GM18867 (cell line): ENCODE results near the gene EPB42.
"Not testable (repeated sequence)": the region's sequence is repeated elsewhere in the genome, so short reads cannot be mapped to it uniquely, and the experiment has no call there.

Source experiments
- ATAC-seq: cut with Tn5 transposase; IDR thresholded peaks from one replicate; pipeline ENCODE4 v1.9.1; 2021; ENCODE audit warnings: mild to moderate bottlenecking, moderate library complexity; ENCODE audit not compliant: unreplicated experiment

Gene EPB42

DNA sequence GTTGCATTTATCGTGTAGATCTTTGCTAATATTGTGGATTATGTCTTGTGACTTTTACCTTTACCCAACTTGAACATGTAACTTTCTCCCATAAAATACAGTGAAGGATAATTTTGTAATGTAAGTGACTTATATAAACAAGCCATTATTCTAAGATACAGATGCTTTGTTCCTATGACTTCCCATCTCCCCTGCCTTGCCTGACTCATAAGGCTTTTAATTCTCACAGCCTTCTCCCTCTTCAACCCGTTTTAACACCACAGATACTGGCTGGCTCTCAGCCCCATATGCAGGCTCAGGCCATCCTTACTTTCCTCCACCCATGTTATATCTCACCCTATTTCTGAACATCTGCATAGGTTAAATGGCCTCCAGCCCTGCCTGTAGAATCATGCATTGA, 31.5 kb downstream of the EPB42 start:
- no peak for ATAC-seq

DNA sequence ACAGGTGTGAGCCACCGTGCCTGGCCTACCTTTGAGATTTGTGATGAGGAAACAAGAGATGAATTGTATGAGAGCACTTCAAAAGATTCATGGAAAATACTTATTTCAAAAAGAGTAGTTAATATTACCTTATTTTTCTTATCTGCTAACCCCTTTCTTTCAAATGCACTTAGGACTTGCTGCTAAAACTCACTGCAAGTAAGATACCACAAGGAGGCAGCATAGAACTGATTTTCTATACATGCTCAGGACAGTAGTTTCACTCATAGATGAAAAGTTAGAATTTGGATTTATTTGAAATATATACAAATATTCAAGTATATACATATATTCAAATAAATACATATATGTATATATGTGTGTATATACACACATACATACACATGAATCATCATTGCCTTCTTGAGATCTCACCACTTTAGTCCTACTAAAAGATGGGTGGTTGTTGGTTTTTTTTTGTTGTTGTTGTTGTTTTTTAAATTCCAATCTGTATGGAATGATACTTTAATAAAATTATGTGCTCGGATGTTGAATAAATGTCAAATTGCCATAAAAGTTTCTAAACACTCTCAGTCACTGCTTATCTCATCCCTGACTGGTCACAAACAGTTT, 33.2 kb downstream of the EPB42 start:
- ATAC-seq, result no peak

DNA sequence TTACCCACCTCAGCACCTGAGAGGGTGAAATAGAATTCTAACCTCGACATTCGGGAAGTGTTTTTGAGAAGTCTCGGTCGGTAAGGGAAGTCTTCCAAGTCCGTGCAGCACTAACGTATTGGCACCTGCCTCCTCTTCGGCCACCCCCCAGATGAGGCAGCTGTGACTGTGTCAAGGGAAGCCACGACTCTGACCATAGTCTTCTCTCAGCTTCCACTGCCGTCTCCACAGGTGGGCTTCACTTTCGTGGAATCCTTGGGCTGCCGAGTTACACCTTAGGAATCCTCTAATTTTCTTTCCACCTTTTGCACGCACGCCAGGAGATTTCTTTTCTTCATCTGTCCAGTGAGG, 34.8 kb downstream of the EPB42 start:
- peak; percentile 22 for ATAC-seq

DNA sequence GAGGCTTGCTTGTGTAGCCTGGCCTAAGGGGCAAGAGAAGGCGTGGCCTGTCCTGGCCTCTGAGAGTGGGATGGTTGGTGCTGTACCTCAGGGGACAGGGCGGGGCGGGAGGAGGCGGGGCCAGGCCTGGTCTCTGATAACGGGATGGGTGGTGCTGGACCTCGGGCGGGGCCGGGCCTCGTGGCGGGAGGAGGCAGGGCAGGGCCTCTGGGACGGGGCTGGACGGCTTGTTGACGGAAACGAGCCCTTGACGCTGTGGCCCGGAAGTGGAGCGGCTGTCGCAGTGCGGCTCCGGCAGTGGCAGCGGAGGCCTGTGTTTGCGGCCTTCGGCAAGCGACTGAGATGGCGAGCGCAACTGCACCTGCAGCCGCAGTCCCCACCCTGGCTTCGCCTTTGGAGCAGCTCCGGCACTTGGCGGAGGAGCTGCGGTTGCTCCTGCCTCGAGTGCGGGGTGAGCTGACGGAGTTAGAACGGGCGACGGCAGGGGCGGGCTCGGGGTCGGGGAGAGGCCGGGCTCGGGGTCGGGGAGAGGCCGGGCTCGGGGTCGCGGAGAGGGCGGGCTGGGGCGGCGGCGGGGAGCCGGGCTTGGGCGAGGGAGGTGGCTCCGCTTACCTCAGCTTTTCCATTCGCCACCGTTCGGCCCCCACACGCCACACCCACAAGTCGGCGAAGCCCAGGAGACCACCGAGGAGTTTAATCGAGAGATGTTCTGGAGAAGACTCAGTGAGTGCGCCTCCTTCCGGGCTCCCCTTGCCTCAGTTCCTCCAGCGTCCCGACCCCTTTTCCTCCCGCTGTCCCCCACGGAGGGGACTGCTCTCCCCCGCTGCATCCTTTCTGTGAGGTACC, 35.4 kb downstream of the EPB42 start, which contains the start of gene CCNDBP1:
Gene CCNDBP1 (plus strand): TSS at position 247 of the 846 bp plus-strand sequence. CDS start 96 bp downstream, at position 343.
- ATAC-seq, result peak; percentile 93

DNA sequence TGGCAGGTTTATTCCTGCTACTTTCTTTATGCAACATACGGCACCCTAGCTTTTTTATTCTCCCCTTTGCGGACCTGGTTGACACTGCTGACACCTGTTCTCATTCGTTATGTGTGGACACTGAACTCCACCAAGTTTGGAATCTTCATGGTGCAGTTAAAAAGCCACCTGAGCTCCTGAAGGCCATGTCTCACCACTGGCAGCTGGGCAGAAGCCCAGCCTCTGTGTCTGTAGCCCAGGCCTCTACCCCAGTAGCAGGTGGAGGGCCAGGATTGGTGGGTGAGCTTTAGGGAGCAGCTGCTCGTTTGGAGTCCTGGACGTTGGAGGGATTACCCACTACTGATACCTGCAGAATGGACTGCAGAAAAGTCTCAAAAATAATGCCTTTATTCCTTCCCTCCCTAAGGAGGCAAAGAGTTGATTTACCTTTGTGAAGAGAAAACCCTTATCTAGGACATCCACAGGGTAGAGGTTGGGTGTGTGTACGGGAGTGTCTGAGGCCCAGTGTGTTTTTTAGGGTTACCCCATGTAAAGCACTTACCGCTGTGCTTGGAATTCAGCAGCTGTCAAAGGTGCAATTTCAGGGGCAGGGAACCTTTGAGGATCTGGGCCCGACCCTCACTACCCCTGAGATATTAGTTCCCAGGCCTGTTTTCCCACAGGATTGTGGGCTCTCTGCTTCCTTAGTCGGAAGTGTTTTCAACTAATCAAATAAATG, 36.3 kb downstream of the EPB42 start:
- peak; percentile 2 for ATAC-seq

DNA sequence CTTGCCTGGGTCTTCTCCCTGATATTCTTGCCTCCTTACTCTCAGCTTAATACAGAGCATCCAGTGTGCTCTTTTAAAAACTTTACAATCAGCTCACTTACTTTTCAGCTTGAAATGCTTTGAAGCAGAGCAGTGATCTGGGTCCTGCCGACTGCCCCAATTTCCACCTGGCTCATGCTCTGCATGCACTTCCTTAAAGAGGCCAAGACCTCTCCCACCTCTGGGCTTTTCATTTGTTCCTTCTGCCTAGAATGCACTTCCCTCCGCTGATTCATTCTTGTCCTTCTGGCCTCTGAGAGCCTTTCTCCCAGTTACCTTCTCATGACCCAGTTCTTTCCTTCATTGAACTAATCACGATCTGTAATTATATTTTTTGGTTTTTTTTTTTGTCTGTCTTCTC, 37.5 kb downstream of the EPB42 start:
- ATAC-seq, result no peak

DNA sequence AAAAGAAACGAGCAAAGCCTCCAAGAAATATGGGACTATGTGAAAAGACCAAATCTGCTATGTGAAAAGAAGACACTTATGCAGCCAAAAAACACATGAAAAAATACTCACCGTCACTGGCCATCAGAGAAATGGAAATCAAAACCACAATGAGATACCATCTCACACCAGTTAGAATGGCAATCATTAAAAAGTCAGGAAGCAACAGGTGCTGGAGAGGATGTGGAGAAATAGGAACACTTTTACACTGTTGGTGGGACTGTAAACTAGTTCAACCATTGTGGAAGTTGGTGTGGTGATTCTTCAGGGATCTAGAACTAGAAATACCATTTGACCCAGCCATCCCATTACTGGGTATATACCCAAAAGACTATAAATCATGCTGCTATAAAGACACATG, 43.7 kb downstream of the EPB42 start:
- not testable (repeated sequence) for ATAC-seq

DNA sequence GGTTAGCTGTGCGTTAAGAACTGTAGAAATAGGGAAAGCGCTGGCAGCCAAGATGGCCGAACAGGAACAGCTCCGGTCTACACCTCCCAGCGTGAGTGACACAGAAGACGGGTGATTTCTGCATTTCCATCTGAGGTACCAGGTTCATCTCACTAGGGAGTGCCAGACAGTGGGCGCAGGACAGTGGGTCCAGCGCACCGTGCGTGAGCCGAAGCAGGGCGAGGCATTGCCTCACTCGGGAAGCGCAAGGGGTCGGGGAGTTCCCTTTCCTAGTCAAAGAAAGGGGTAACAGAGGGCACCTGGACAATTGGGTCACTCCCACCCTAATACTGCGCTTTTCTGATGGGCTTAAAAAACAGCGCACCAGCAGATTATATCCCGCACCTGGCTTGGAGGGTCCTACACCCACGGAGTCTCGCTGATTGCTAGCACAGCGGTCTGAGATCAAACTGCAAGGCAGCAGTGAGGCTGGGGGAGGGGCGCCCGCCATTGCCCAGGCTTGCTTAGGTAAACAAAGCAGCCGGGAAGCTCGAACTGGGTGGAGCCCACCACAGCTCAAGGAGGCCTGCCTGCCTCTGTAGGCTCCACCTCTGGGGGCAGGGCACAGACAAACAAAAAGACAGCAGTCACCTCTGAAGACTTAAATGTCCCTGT, 45.0 kb downstream of the EPB42 start:
- ATAC-seq, result not testable (repeated sequence)

DNA sequence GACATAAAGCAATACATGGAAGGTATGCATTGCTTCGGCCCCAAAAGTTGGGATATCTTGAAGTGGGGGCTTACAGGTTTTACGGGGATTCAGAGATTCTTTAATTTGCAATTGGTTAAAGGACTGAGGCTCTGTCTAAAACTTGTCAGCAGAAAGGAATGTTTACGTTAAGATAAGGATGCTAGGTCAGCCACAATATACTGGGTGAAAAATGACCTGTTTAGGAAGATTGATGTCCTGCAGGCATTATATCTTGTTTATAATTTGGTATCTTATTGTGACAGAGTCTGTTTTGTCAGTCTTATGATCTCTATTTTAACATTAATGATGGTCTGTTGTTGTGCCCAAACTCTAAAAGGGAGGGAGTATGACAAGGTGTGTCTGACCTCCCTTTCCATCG, 50.9 kb downstream of the EPB42 start:
- ATAC-seq, result no peak

DNA sequence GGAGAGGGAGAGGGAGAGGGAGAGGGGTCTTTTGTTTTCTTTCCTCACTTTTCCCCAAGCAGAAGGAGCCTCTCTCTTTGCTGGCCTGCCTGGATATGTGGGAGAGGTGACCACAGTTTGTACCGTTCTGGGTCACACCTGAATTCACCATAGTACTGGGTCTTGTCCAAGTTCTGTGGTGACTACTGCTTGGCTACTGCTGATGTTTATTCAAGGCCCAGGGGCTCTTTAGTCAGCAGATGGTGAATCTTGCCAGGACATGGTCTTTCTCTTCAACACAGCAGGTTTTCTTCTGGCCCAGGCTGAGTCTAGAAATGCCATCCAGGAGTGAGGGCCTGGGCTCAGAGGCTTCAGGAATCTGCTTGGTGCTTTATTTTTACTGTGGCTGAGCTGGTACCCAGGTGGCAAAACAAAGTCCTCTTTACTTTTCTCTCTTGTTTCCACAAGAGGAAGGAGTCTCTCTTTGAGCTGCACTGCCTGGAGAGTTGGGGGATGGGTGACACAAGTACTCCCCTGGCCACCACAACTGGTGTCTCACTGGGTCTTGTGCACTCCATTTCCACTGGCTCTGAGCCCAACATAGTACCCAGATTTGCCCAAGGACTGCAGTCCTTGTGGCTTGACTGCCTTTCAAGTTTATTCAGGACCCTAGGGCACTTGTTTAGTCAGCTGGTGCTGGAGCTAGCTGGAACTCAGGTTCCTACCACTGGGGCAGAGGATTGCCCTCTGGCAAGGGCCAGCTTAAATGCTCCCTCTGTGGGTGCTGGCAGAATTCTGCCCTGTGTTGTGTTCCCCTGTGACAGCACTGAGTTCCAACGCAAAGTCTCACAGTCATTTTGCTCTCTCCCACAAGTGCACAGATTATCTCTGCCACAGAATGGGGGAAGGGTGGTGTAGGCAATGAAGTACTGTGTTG, 52.4 kb downstream of the EPB42 start:
- no peak for ATAC-seq

DNA sequence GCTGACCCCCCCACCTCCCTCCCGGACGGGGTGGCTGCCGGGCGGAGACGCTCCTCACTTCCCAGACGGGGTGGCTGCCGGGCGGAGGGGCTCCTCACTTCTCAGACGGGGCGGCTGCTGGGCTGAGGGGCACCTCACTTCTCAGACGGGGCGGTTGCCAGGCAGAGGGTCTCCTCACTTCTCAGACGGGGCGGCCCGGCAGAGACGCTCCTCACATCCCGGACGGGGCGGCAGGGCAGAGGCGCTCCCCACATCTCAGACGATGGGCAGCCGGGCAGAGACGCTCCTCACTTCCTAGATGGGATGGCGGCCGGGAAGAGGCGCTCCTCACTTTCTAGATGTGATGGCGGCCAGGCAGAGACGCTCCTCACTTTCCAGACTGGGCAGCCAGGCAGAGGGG, 53.6 kb downstream of the EPB42 start:
- ATAC-seq, result not testable (repeated sequence)

DNA sequence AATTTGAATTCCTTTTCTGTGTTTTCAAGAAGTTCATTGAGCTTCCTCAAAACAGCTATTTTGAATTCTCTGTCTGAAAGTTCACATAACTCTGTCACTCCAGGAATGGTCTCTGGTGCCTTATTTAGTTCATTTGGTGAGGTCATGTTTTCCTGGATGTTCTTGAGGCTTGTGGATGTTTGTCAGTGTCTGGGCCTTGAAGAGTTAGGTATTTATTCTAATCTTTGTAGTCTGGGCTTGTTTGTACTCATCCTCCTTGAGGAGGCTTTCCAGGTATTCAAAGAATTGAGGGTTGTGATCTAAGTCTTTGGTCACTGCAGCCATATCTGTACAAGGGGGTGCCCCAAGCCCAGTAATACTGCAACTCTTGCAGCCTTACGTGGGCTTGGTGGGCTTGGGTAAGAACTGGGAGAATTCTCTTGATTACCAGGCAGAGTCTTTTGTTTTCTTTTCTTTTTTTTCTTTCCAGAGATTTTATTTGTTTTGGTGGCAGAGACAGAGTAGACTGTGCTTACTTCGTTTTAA, 55.0 kb downstream of the EPB42 start:
- ATAC-seq, result no peak

DNA sequence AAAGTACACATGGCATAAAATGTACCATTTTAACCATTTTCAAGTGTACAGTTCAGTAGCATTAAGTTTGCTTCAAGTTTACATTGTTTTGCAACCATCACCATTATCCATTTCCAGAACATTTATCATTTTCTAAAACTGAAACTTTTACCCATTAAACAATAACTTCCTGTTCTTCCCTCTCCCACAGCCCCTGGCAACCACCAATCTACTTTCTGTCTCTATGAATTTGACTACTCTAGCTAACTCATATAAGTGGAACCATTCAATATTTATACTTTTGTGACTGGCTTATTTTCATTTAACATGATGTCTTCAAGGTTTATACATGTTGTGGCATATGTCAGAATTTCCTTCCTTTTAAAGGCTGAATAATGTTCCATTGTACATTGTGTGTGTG, 67.5 kb downstream of the EPB42 start:
- ATAC-seq, result no peak

DNA sequence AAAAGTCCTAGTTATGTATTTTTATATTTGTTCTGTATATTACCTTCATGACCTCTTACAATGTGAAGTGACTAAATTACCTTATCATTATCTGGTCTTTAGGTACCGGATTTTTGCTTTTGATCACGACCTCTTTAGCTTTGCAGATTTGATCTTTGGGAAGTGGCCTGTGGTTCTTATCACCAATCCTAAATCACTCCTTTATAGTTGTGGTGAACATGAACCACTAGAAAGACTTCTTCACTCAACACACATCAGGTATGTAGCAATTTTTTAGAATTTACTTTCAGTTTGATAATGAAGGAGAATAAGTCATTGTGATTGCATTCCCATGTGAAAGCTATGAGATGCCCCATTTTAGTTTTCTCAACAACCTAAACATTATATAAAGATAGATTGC, 69.1 kb downstream of the EPB42 start:
- no peak for ATAC-seq

DNA sequence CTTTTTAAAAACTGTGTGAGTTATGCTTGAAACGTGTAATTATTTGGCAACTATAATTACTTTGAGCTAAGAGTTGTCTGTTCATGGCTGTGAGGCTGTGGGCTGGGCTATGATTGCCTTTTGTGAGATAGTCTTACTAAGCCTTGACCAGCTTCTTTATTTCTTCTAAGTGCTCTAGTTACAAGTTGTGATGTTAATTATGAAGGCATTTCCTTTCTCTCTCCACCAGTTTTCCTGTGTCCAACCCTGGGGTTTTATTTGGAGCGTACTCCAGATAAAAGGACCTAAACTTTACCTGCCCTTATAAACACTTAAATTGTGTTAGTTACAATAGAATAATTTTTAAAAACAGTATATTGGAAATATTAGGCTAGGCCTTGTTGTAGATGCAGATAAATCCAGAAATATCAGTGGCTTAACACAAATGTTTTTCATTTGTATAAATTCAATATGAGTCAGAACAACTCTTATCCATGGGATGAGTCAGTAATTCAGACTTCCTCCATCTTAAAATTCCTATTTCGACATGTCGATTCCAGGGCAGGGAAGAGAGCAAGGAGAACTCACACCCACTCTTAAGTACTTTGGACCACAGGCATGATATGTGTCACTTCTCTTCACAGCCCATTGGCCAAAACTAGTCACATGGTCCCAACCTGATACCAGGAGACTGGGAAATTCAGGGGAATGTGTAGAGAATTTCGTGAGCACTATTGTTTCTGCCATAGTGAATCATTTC, 70.5 kb downstream of the EPB42 start:
- no peak for ATAC-seq
